ENCODE measurements around the gene PNMA1. TPM values are rescaled to one million over a fixed set of nuclear protein-coding genes. Genes with fewer than 3 reads are reported as not detected.

Gene PNMA1
- total and polyA plus RNA-seq, 2 of the 13 experiments (the other 11 are each of a cell fraction or from before 2014, with no cell fraction given), result 7.0 to 8.3 TPM

- TF ChIP-seq ARID4A (CRISPR knock-in tag; IDR thresholded peaks at IDR 0.05; ENCODE audit: borderline replicate concordance), result peak; percentile 72
- no peak for TF ChIP-seq ZNF556 (CRISPR knock-in tag; IDR thresholded peaks at IDR 0.05; ENCODE audit: borderline replicate concordance)
- no peak for TF ChIP-seq MAFK (conservative IDR thresholded peaks at IDR 0.05 in 1 of 2, IDR thresholded peaks at IDR 0.05 in 1 of 2; ENCODE audit: low read length in 2 of 2)
- TF ChIP-seq ZBTB8A (CRISPR knock-in tag; IDR thresholded peaks at IDR 0.05; ENCODE audit: borderline replicate concordance, low read depth), result no peak
- TF ChIP-seq HMGXB3 (CRISPR knock-in tag; IDR thresholded peaks at IDR 0.05; ENCODE audit: borderline replicate concordance), result no peak
- no peak for TF ChIP-seq FIP1L1 (IDR thresholded peaks at IDR 0.05; ENCODE audit: borderline replicate concordance, insufficient read depth, low read depth, low read length)
- TF ChIP-seq ZNF660 (CRISPR knock-in tag; IDR thresholded peaks at IDR 0.05; ENCODE audit: borderline replicate concordance, low read depth), result no peak
- no peak for TF ChIP-seq XBP1 (CRISPR knock-in tag; IDR thresholded peaks at IDR 0.05)
- TF ChIP-seq CHCHD3 (CRISPR knock-in tag; IDR thresholded peaks at IDR 0.05), result peak; percentile 63; the same call in 1 of the 2 replicates
- no peak for TF ChIP-seq HOXA5 (CRISPR knock-in tag; IDR thresholded peaks at IDR 0.05)
- no peak for TF ChIP-seq RFXANK (CRISPR knock-in tag; IDR thresholded peaks at IDR 0.05)
- peak; percentile 54 for TF ChIP-seq RAD21 (CRISPR knock-in tag; IDR thresholded peaks at IDR 0.05)
- no peak for TF ChIP-seq U2AF2 (IDR thresholded peaks at IDR 0.05; ENCODE audit: low read depth, low read length)
- no peak for TF ChIP-seq ZNF878 (CRISPR knock-in tag; IDR thresholded peaks at IDR 0.05)
- TF ChIP-seq ZNF563 (CRISPR knock-in tag; IDR thresholded peaks at IDR 0.05), result peak; percentile 64
- TF ChIP-seq ZBTB46 (CRISPR knock-in tag; IDR thresholded peaks at IDR 0.05; ENCODE audit: borderline replicate concordance), result no peak
- TF ChIP-seq ZNF589 (CRISPR knock-in tag; conservative IDR thresholded peaks at IDR 0.05), result no peak
- no peak for TF ChIP-seq KLF11 (CRISPR knock-in tag; IDR thresholded peaks at IDR 0.05)
Observed at GRCh38 chr14:73758392-73759182, 44.4 kb upstream of the PNMA1 start (continued).

Measured in HepG2 (cell line).